ENCODE measurements around the gene PTTG1. TPM values are rescaled to one million over a fixed set of nuclear protein-coding genes. Genes with fewer than 3 reads are reported as not detected.

Gene PTTG1
- total RNA-seq (179 TPM), polyA plus RNA-seq (72.9 TPM)
- long read RNA-seq, donor 1, transcript PTTG1-201 (6 exons, 753 nt): major isoform, 13 of 35 reads
- long read RNA-seq, donor 1, transcript PTTG1-202 (5 exons, 1,070 nt): minor isoform, 5 of 35 reads
- long read RNA-seq, donor 1, partial matches to known transcripts: 17 of 35 reads
- long read RNA-seq, donor 1, other reads (novel, unspliced or antisense): 0 of 35 reads
- long read RNA-seq, donor 2: 0 reads
- long read RNA-seq, donor 3, transcript PTTG1-202 (5 exons, 1,070 nt): minor isoform, 83 of 415 reads
- long read RNA-seq, donor 3, transcript PTTG1-201 (6 exons, 753 nt): major isoform, 138 of 415 reads
- long read RNA-seq, donor 3, partial matches to known transcripts: 184 of 415 reads
- long read RNA-seq, donor 3, other reads (novel, unspliced or antisense): 0 of 415 reads
- long read RNA-seq, donor 4, transcript PTTG1-201 (6 exons, 753 nt): major isoform, 37 of 97 reads
- long read RNA-seq, donor 4, transcript PTTG1-202 (5 exons, 1,070 nt): minor isoform, 11 of 97 reads
- long read RNA-seq, donor 4, partial matches to known transcripts: 48 of 97 reads
- long read RNA-seq, donor 4, other reads (novel, unspliced or antisense): 0 of 97 reads
- long read RNA-seq, donor 5, transcript PTTG1-205 (6 exons, 895 nt): minor isoform, 6 of 391 reads
- long read RNA-seq, donor 5, transcript PTTG1-201 (6 exons, 753 nt): major isoform, 138 of 391 reads
- long read RNA-seq, donor 5, transcript PTTG1-207 (3 exons, 434 nt): minor isoform, 9 of 391 reads
- long read RNA-seq, donor 5, transcript PTTG1-202 (5 exons, 1,070 nt): minor isoform, 55 of 391 reads
- long read RNA-seq, donor 5, partial matches to known transcripts: 181 of 391 reads
- long read RNA-seq, donor 5, other reads (novel, unspliced or antisense): 0 of 391 reads
- long read RNA-seq, donor 6, transcript PTTG1-205 (6 exons, 895 nt): minor isoform, 9 of 253 reads
- long read RNA-seq, donor 6, transcript PTTG1-201 (6 exons, 753 nt): major isoform, 95 of 253 reads
- long read RNA-seq, donor 6, transcript PTTG1-202 (5 exons, 1,070 nt): minor isoform, 24 of 253 reads
- long read RNA-seq, donor 6, partial matches to known transcripts: 120 of 253 reads
- long read RNA-seq, donor 6, other reads (novel, unspliced or antisense): 0 of 253 reads
- long read RNA-seq, donor 7, transcript PTTG1-202 (5 exons, 1,070 nt): minor isoform, 40 of 284 reads
- long read RNA-seq, donor 7, transcript PTTG1-205 (6 exons, 895 nt): minor isoform, 10 of 284 reads
- long read RNA-seq, donor 7, transcript PTTG1-201 (6 exons, 753 nt): major isoform, 102 of 284 reads
- long read RNA-seq, donor 7, partial matches to known transcripts: 127 of 284 reads
- long read RNA-seq, donor 7, other reads (novel, unspliced or antisense): 0 of 284 reads
- long read RNA-seq, donor 8, transcript PTTG1-201 (6 exons, 753 nt): major isoform, 24 of 50 reads
- long read RNA-seq, donor 8, transcript PTTG1-202 (5 exons, 1,070 nt): minor isoform, 8 of 50 reads
- long read RNA-seq, donor 8, partial matches to known transcripts: 16 of 50 reads
- long read RNA-seq, donor 8, other reads (novel, unspliced or antisense): 0 of 50 reads
- long read RNA-seq, donor 9, transcript PTTG1-201 (6 exons, 753 nt): major isoform, 70 of 154 reads
- long read RNA-seq, donor 9, transcript PTTG1-202 (5 exons, 1,070 nt): minor isoform, 18 of 154 reads
- long read RNA-seq, donor 9, transcript PTTG1-205 (6 exons, 895 nt): minor isoform, 5 of 154 reads
- long read RNA-seq, donor 9, partial matches to known transcripts: 57 of 154 reads
- long read RNA-seq, donor 9, other reads (novel, unspliced or antisense): 0 of 154 reads
- long read RNA-seq, donor 10, transcript PTTG1-205 (6 exons, 895 nt): minor isoform, 10 of 185 reads
- long read RNA-seq, donor 10, transcript PTTG1-201 (6 exons, 753 nt): major isoform, 74 of 185 reads
- long read RNA-seq, donor 10, transcript PTTG1-202 (5 exons, 1,070 nt): minor isoform, 33 of 185 reads
- long read RNA-seq, donor 10, partial matches to known transcripts: 66 of 185 reads
- long read RNA-seq, donor 10, other reads (novel, unspliced or antisense): 0 of 185 reads

GRCh38 chr5:160421625-160422258, at the start of gene PTTG1:
TSS of gene PTTG1 (plus strand) at chr5:160421855. CDS start at chr5:160422313, 458 bp downstream.
- DNase-seq (ENCODE audit: low read depth in 6 of 9, low spot score in 9 of 9): peak; percentile 86 to 97 (median 95)
- WGBS: 1% methylated on average over 39 of the region's 39 CpGs
- H3K4me3 ChIP-seq (ENCODE audit: low read length in 2 of 2): peak within 1 kb of the TSS; percentile 49 to 65
- H3K9me3 ChIP-seq (ENCODE audit: control insufficient read depth in 2 of 2, insufficient read depth in 1 of 2, low read length in 1 of 2): no peaks in the 10 kb centered on the region
- H3K27me3 ChIP-seq (ENCODE audit: control insufficient read depth in 2 of 2, insufficient read depth in 1 of 2, low read length in 1 of 2): no peaks in the 10 kb centered on the region
- H3K36me3 ChIP-seq (ENCODE audit: control insufficient read depth in 2 of 2, insufficient read depth in 2 of 2, low read length in 1 of 2): peaks cover 0 to 10% of the 10 kb centered on the region in 2 donors
- peak within 1 kb of the TSS; percentile 44 to 59 for H3K27ac ChIP-seq (ENCODE audit: low read depth in 1 of 2, low read length in 1 of 2)
- peaks cover 21 to 29% of the 10 kb centered on the region in 2 donors for H3K4me1 ChIP-seq (ENCODE audit: control insufficient read depth in 2 of 2, insufficient read depth in 2 of 2, low read length in 2 of 2)

DNA sequence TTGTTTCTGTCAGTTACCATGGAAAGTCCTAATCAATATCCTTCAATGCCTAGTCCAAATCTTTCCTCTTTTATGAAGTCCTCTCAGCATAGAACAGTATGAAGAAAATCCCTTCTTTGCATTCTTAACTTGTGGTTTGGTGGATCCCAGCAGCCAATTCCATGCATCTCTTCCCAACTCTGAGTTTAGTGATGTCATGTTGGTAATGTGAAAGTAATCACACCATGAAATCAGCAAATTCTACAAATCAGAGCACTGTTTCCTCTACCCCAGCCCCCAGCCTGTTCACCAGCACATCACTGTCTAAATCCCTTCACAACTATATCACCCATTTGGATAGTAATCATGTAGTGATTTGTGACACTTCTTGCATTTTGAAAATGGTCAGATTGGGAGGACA, 46.5 kb upstream of the PTTG1 start:
- H3K36me3 ChIP-seq (ENCODE audit: control insufficient read depth in 2 of 2, insufficient read depth in 2 of 2, low read length in 1 of 2): no peaks in the 10 kb centered on the region
- H3K4me3 ChIP-seq (ENCODE audit: low read length in 2 of 2): no peak overlapping the region
- no peak for DNase-seq (ENCODE audit: low read depth in 6 of 9, low spot score in 9 of 9)
- H3K4me1 ChIP-seq (ENCODE audit: control insufficient read depth in 2 of 2, insufficient read depth in 2 of 2, low read length in 2 of 2): peaks cover 0 to 5% of the 10 kb centered on the region in 2 donors
- peaks cover 6 to 30% of the 10 kb centered on the region in 2 donors for H3K27me3 ChIP-seq (ENCODE audit: control insufficient read depth in 2 of 2, insufficient read depth in 1 of 2, low read length in 1 of 2)
- H3K27ac ChIP-seq (ENCODE audit: low read depth in 1 of 2, low read length in 1 of 2): no peak overlapping the region
- no peaks in the 10 kb centered on the region for H3K9me3 ChIP-seq (ENCODE audit: control insufficient read depth in 2 of 2, insufficient read depth in 1 of 2, low read length in 1 of 2)

DNA sequence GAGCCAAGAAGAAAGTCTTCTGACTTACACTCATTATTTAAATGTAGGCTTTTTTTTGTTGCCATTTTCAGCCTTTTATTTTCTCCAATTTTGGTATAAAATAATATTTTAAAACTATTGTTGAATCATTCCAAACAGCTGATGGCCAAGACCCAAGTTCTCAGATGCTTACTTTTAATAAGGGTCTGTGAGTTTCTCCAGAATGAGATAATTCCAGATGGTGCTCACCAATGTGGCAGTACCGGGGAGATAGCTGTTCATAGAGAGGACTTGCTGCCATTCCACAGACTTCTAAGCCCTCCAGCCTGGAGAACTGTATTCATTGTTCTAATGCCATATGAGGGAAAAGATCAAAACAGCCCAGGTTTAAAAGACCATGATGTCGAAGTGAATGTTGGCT, 46.0 kb upstream of the PTTG1 start:
- no peak overlapping the region for H3K4me3 ChIP-seq (ENCODE audit: low read length in 2 of 2)
- no peak for DNase-seq (ENCODE audit: low read depth in 6 of 9, low spot score in 9 of 9)
- H3K27ac ChIP-seq (ENCODE audit: low read depth in 1 of 2, low read length in 1 of 2): no peak overlapping the region
- no peaks in the 10 kb centered on the region for H3K9me3 ChIP-seq (ENCODE audit: control insufficient read depth in 2 of 2, insufficient read depth in 1 of 2, low read length in 1 of 2)
- no peaks in the 10 kb centered on the region for H3K36me3 ChIP-seq (ENCODE audit: control insufficient read depth in 2 of 2, insufficient read depth in 2 of 2, low read length in 1 of 2)
- 94% methylated on average over 2 of the region's 2 CpGs for WGBS
- H3K4me1 ChIP-seq (ENCODE audit: control insufficient read depth in 2 of 2, insufficient read depth in 2 of 2, low read length in 2 of 2): no peaks in the 10 kb centered on the region
- peaks cover under 1 to 24% of the 10 kb centered on the region in 2 donors for H3K27me3 ChIP-seq (ENCODE audit: control insufficient read depth in 2 of 2, insufficient read depth in 1 of 2, low read length in 1 of 2)

- H3K4me3 ChIP-seq (ENCODE audit: low read length in 2 of 2): no peak overlapping the region
- H3K9me3 ChIP-seq (ENCODE audit: control insufficient read depth in 2 of 2, insufficient read depth in 1 of 2, low read length in 1 of 2): no peaks in the 10 kb centered on the region
- peaks cover 0 to 18% of the 10 kb centered on the region in 2 donors for H3K27me3 ChIP-seq (ENCODE audit: control insufficient read depth in 2 of 2, insufficient read depth in 1 of 2, low read length in 1 of 2)
- no peaks in the 10 kb centered on the region for H3K4me1 ChIP-seq (ENCODE audit: control insufficient read depth in 2 of 2, insufficient read depth in 2 of 2, low read length in 2 of 2)
- DNase-seq (ENCODE audit: low read depth in 6 of 9, low spot score in 9 of 9): no peak
- H3K36me3 ChIP-seq (ENCODE audit: control insufficient read depth in 2 of 2, insufficient read depth in 2 of 2, low read length in 1 of 2): no peaks in the 10 kb centered on the region
- H3K27ac ChIP-seq (ENCODE audit: low read depth in 1 of 2, low read length in 1 of 2): no peak overlapping the region
Observed at GRCh38 chr5:160376416-160376815, 45.2 kb upstream of the PTTG1 start.

DNA sequence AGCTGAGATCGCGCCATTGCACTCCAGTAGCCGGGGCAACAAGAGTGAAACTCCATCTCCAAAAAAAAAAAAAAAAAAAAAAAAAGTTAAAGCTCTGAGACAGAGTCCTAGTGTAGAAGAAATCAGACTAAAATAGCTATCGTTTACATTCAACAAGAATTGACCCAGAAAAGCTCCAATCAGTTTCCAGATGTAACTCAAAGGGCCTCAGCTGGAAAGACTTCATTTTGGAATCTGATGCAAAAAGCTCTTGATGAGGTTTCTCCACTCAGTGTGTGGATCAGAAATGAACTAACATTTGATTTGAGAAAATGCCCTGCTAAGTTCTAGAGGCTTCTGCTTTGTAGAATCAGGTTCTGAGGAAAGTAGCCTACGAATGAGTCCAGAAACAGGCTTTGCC, 44.0 kb upstream of the PTTG1 start:
- H3K27ac ChIP-seq (ENCODE audit: low read depth in 1 of 2, low read length in 1 of 2): no peak overlapping the region
- no peak for DNase-seq (ENCODE audit: low read depth in 6 of 9, low spot score in 9 of 9)
- H3K9me3 ChIP-seq (ENCODE audit: control insufficient read depth in 2 of 2, insufficient read depth in 1 of 2, low read length in 1 of 2): no peaks in the 10 kb centered on the region
- no peaks in the 10 kb centered on the region for H3K36me3 ChIP-seq (ENCODE audit: control insufficient read depth in 2 of 2, insufficient read depth in 2 of 2, low read length in 1 of 2)
- peaks cover 0 to 8% of the 10 kb centered on the region in 2 donors for H3K27me3 ChIP-seq (ENCODE audit: control insufficient read depth in 2 of 2, insufficient read depth in 1 of 2, low read length in 1 of 2)
- H3K4me1 ChIP-seq (ENCODE audit: control insufficient read depth in 2 of 2, insufficient read depth in 2 of 2, low read length in 2 of 2): no peaks in the 10 kb centered on the region
- 96% methylated on average over 5 of the region's 5 CpGs for WGBS
- H3K4me3 ChIP-seq (ENCODE audit: low read length in 2 of 2): no peak overlapping the region

GRCh38 chr5:160378330-160378729, 43.3 kb upstream of the PTTG1 start:
- no peaks in the 10 kb centered on the region for H3K4me1 ChIP-seq (ENCODE audit: control insufficient read depth in 2 of 2, insufficient read depth in 2 of 2, low read length in 2 of 2)
- no peaks in the 10 kb centered on the region for H3K36me3 ChIP-seq (ENCODE audit: control insufficient read depth in 2 of 2, insufficient read depth in 2 of 2, low read length in 1 of 2)
- no peak for DNase-seq (ENCODE audit: low read depth in 6 of 9, low spot score in 9 of 9)
- 87% methylated on average over 2 of the region's 2 CpGs for WGBS
- no peak overlapping the region for H3K4me3 ChIP-seq (ENCODE audit: low read length in 2 of 2)
- H3K27me3 ChIP-seq (ENCODE audit: control insufficient read depth in 2 of 2, insufficient read depth in 1 of 2, low read length in 1 of 2): peaks cover 0 to 5% of the 10 kb centered on the region in 2 donors
- no peak overlapping the region for H3K27ac ChIP-seq (ENCODE audit: low read depth in 1 of 2, low read length in 1 of 2)
- H3K9me3 ChIP-seq (ENCODE audit: control insufficient read depth in 2 of 2, insufficient read depth in 1 of 2, low read length in 1 of 2): no peaks in the 10 kb centered on the region

- H3K9me3 ChIP-seq (ENCODE audit: control insufficient read depth in 2 of 2, insufficient read depth in 1 of 2, low read length in 1 of 2): no peaks in the 10 kb centered on the region
- H3K4me3 ChIP-seq (ENCODE audit: low read length in 2 of 2): no peak overlapping the region
- H3K27ac ChIP-seq (ENCODE audit: low read depth in 1 of 2, low read length in 1 of 2): no peak overlapping the region
- no peak for DNase-seq (ENCODE audit: low read depth in 6 of 9, low spot score in 9 of 9)
- no peaks in the 10 kb centered on the region for H3K36me3 ChIP-seq (ENCODE audit: control insufficient read depth in 2 of 2, insufficient read depth in 2 of 2, low read length in 1 of 2)
- no peaks in the 10 kb centered on the region for H3K27me3 ChIP-seq (ENCODE audit: control insufficient read depth in 2 of 2, insufficient read depth in 1 of 2, low read length in 1 of 2)
- WGBS: 51% methylated on average over 4 of the region's 4 CpGs
- H3K4me1 ChIP-seq (ENCODE audit: control insufficient read depth in 2 of 2, insufficient read depth in 2 of 2, low read length in 2 of 2): no peaks in the 10 kb centered on the region
Observed at GRCh38 chr5:160379511-160379910, 42.1 kb upstream of the PTTG1 start.

Measured in thymus (tissue), 14 donors.